Ishikawa (cell line): ENCODE data around the gene TAC4.

ENCODE experiments used
- CEBPB ChIP-seq: IDR thresholded peaks from 2 replicates; pipeline ENCODE4 v1.6.1; 2012
- CREB1 ChIP-seq: IDR thresholded peaks from 2 replicates; pipeline ENCODE4 v1.6.1; 2012; ENCODE audit warnings: low read depth
- EGR1 ChIP-seq: IDR thresholded peaks from 2 replicates; pipeline ENCODE4 v1.6.1; 2012
- EP300 ChIP-seq: IDR thresholded peaks from 2 replicates; pipeline ENCODE4 v1.6.1; 2012; ENCODE audit warnings: borderline replicate concordance
- FOXM1 ChIP-seq: IDR thresholded peaks from 2 replicates; pipeline ENCODE4 v1.6.1; 2012; ENCODE audit warnings: low read depth, borderline replicate concordance
- MAX ChIP-seq: IDR thresholded peaks from 2 replicates; pipeline ENCODE4 v1.6.1; 2012
- NFIC ChIP-seq: IDR thresholded peaks from 2 replicates; pipeline ENCODE4 v1.6.1; 2012
- RAD21 ChIP-seq: IDR thresholded peaks from 2 replicates; pipeline ENCODE4 v1.6.1; 2012; ENCODE audit warnings: low read depth
- TAF1 ChIP-seq: IDR thresholded peaks from 2 replicates; pipeline ENCODE4 v1.6.1; 2012; ENCODE audit warnings: low read depth, mild to moderate bottlenecking
- TCF12 ChIP-seq: IDR thresholded peaks from 2 replicates; pipeline ENCODE4 v1.6.1; 2012; ENCODE audit warnings: low read depth
- TEAD4 ChIP-seq: IDR thresholded peaks from 2 replicates; pipeline ENCODE4 v1.6.1; 2012
- USF1 ChIP-seq: IDR thresholded peaks from 2 replicates; pipeline ENCODE4 v1.6.1; 2012
- YY1 ChIP-seq: IDR thresholded peaks from 2 replicates; pipeline ENCODE4 v1.6.1; 2012; ENCODE audit warnings: low read depth
- ZBTB7A ChIP-seq: IDR thresholded peaks from 2 replicates; pipeline ENCODE4 v1.6.1; 2012; ENCODE audit warnings: low read depth
- TF ChIP-seq, protein P1 (sequence below): IDR thresholded peaks from 2 replicates; pipeline ENCODE4 v1.6.1; 2012; ENCODE audit warnings: low read depth, mild to moderate bottlenecking

TAC4 gene

DNA sequence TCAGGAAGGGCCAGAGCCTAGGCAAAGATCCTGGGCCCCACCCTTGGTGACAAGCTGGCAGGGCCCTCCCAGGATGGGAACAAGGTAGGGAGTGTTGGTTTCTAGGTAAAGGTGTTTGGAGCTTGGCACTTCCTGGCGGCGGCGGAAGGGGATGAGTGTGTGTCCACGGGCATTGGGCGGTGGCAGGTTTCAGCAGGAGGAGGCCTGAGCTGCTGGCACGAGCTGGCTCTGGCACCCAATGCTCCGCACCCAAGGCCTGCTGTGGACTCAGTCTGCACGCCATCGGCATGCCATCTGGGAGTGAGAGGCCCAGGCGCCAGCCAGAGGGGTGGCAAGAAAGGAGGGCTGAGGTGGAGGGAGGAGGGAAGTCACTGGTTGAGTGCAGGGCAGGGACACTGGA lies 46.9 kb upstream of the TAC4 start:
- TF ChIP-seq EGR1 = no peak
- TF ChIP-seq YY1 = no peak
- TF ChIP-seq, protein P1, sequence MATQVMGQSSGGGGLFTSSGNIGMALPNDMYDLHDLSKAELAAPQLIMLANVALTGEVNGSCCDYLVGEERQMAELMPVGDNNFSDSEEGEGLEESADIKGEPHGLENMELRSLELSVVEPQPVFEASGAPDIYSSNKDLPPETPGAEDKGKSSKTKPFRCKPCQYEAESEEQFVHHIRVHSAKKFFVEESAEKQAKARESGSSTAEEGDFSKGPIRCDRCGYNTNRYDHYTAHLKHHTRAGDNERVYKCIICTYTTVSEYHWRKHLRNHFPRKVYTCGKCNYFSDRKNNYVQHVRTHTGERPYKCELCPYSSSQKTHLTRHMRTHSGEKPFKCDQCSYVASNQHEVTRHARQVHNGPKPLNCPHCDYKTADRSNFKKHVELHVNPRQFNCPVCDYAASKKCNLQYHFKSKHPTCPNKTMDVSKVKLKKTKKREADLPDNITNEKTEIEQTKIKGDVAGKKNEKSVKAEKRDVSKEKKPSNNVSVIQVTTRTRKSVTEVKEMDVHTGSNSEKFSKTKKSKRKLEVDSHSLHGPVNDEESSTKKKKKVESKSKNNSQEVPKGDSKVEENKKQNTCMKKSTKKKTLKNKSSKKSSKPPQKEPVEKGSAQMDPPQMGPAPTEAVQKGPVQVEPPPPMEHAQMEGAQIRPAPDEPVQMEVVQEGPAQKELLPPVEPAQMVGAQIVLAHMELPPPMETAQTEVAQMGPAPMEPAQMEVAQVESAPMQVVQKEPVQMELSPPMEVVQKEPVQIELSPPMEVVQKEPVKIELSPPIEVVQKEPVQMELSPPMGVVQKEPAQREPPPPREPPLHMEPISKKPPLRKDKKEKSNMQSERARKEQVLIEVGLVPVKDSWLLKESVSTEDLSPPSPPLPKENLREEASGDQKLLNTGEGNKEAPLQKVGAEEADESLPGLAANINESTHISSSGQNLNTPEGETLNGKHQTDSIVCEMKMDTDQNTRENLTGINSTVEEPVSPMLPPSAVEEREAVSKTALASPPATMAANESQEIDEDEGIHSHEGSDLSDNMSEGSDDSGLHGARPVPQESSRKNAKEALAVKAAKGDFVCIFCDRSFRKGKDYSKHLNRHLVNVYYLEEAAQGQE = no peak
- no peak for TF ChIP-seq MAX
- TF ChIP-seq RAD21 = no peak
- no peak for TF ChIP-seq CEBPB
- TF ChIP-seq EP300 = no peak
- no peak for TF ChIP-seq TEAD4
- TF ChIP-seq NFIC = no peak
- no peak for TF ChIP-seq TCF12
- TF ChIP-seq TAF1 = no peak
- TF ChIP-seq ZBTB7A = no peak

DNA sequence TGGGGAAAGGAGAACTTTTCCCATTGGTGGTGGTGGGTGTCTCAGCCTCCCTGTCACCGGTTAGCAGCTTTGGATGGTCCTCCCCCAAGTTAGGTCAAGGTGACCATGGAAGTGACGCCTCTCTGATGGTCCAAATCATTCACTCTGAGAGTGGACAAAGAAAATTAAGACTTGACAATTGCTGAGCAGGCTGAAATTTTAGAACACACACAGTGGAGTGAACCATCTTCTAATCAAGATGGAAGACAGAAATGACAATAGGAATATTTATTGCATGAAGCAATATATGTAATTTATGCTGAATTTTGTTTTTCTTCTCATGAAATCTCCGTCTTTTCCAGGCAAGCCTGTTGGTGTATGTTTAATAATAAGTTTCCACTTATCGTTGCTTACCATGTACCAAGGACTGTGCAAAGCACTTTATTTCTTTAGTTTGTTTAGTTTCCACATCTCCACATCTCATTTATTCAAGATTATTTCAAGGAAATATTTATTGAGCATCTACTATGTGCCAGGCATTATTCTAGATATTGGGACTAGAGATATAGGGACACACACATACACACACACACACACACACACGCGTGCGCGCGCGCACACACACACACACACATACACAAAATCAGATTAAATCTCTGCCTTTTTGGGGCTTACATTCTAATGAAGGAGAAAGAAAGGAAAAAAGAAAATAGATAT lies 44.0 kb upstream of the TAC4 start:
- TF ChIP-seq CREB1 (no peak), CEBPB (no peak), EP300 (no peak), FOXM1 (no peak), MAX (no peak), RAD21 (no peak), ZBTB7A (no peak), EGR1 (no peak), TAF1 (no peak), USF1 (no peak), YY1 (no peak)
- TF ChIP-seq, protein P1 = no peak

GRCh38 chr17:49891271-49891670 lies 43.4 kb upstream of the TAC4 start:
- no peak for TF ChIP-seq TEAD4
- no peak for TF ChIP-seq CEBPB
- no peak for TF ChIP-seq YY1
- no peak for TF ChIP-seq ZBTB7A

DNA sequence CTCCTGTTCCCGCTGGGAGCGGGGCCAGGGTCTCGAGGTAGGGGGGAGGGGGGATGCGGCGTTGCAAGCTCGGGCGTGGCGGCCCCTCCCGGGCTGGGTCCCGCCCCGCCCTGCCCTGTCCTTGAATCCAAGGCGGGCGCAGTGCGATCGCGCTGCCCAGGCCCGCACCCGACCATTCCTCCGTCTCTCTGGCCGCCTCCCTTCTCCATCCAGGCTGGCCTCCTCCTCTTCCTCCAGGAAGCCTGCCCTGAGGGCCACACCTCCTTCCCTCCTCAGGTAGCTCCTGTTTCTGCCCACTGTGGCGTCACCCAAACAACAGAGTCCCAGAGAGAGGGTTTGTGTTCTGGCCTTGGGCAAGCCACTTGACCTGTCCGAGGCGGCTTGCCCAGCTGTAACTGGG lies 43.0 kb upstream of the TAC4 start:
- no peak for TF ChIP-seq USF1
- TF ChIP-seq RAD21 = no peak
- TF ChIP-seq CREB1 = no peak
- TF ChIP-seq MAX = no peak
- TF ChIP-seq, protein P1 = no peak
- no peak for TF ChIP-seq NFIC
- no peak for TF ChIP-seq EP300
- TF ChIP-seq YY1 = no peak
- no peak for TF ChIP-seq CEBPB
- TF ChIP-seq TEAD4 = no peak
- no peak for TF ChIP-seq FOXM1
- no peak for TF ChIP-seq EGR1
